ENCODE results near the gene ALCAM.

- TF ChIP-seq CTCF (conservative IDR thresholded peaks at IDR 0.05 in 1 of 2, IDR thresholded peaks at IDR 0.05 in 1 of 2; ENCODE audit: extremely low read depth in 1 of 2, insufficient read depth in 1 of 2, low read depth in 1 of 2, low read length in 2 of 2) = no peak
- TF ChIP-seq EZH2 (IDR thresholded peaks at IDR 0.05; ENCODE audit: borderline replicate concordance, low read length) = no peak
These were observed 138.5 kb downstream of the ALCAM start for GRCh38 chr3:105505170-105505569.
